ENCODE measurements around the gene HIBADH.

GRCh38 chr7:27627146-27627545 is 35.5 kb downstream of the HIBADH start:
- TF ChIP-seq, protein P1, sequence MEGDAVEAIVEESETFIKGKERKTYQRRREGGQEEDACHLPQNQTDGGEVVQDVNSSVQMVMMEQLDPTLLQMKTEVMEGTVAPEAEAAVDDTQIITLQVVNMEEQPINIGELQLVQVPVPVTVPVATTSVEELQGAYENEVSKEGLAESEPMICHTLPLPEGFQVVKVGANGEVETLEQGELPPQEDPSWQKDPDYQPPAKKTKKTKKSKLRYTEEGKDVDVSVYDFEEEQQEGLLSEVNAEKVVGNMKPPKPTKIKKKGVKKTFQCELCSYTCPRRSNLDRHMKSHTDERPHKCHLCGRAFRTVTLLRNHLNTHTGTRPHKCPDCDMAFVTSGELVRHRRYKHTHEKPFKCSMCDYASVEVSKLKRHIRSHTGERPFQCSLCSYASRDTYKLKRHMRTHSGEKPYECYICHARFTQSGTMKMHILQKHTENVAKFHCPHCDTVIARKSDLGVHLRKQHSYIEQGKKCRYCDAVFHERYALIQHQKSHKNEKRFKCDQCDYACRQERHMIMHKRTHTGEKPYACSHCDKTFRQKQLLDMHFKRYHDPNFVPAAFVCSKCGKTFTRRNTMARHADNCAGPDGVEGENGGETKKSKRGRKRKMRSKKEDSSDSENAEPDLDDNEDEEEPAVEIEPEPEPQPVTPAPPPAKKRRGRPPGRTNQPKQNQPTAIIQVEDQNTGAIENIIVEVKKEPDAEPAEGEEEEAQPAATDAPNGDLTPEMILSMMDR (IDR thresholded peaks at IDR 0.05): no peak
- TF ChIP-seq POLR2A (IDR thresholded peaks at IDR 0.05): no peak

Data from testis (tissue), 2 donors.